Measurements from ENCODE around the gene RASGRP2. TPM values are rescaled to one million over a fixed set of nuclear protein-coding genes. Genes with fewer than 3 reads are reported as not detected.

The RASGRP2 gene
- total RNA-seq, 6 donors from 2014 or later, result 20.5 to 80.7 (median 33.9) TPM

GRCh38 chr11:64757549-64758329, 13.8 kb upstream of the RASGRP2 start:
- peaks cover 0 to 11% (median 5%) of the 10 kb centered on the region in 4 donors for H3K36me3 ChIP-seq
- WGBS, 2 donors, result 86% methylated on average over 9 to 19 of the region's 19 CpGs
- peaks cover 6 to 18% (median 9%) of the 10 kb centered on the region in 4 donors for H3K4me1 ChIP-seq
- ATAC-seq (ENCODE audit: low FRiP score in 2 of 2), result no peak
- no peak overlapping the region for H3K4me3 ChIP-seq
- peak in 1 of 2 donors; percentile 57 for DNase-seq
- H3K27me3 ChIP-seq, result no peaks in the 10 kb centered on the region
- H3K9me3 ChIP-seq, result no peaks in the 10 kb centered on the region
- TF ChIP-seq POLR2A (IDR thresholded peaks at IDR 0.05) (no peak), EP300 (IDR thresholded peaks at IDR 0.05) (no peak), POLR2AphosphoS5 (IDR thresholded peaks at IDR 0.05) (no peak)
- TF ChIP-seq, protein P1, sequence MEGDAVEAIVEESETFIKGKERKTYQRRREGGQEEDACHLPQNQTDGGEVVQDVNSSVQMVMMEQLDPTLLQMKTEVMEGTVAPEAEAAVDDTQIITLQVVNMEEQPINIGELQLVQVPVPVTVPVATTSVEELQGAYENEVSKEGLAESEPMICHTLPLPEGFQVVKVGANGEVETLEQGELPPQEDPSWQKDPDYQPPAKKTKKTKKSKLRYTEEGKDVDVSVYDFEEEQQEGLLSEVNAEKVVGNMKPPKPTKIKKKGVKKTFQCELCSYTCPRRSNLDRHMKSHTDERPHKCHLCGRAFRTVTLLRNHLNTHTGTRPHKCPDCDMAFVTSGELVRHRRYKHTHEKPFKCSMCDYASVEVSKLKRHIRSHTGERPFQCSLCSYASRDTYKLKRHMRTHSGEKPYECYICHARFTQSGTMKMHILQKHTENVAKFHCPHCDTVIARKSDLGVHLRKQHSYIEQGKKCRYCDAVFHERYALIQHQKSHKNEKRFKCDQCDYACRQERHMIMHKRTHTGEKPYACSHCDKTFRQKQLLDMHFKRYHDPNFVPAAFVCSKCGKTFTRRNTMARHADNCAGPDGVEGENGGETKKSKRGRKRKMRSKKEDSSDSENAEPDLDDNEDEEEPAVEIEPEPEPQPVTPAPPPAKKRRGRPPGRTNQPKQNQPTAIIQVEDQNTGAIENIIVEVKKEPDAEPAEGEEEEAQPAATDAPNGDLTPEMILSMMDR (IDR thresholded peaks at IDR 0.05), result no peak
- no peak overlapping the region for H3K27ac ChIP-seq

DNA sequence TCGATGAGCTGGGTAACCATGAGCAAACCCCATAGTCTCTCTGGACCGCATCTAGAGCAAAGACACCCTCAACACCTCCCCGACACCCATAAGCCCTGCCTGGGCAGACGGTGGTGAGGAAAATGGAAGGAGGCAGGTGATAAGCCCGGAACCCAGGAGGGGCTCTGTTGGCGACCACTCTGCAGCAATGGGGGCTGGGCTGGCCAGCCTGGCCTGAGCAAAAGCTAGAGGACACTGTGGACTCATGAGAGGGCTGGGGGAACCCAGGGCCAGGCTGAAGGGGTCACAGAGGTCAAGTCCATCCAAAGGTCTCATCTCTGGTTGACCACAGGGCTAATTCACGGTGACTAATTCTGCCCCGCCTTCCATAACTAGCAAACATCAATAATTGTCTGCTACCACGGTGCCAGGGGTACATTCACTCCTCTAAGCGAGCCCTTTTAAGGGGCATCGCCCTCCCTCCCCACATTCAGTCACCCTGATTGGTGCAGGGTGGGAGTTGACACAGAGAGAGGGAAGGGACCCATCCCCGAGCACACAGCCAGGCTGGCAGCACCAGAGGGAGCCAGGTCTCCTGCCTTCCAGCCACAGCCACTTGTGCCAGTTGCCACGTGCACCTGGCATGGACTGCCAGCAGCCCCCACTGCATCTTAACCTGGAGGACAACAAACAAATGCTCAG, 11.9 kb upstream of the RASGRP2 start:
- H3K36me3 ChIP-seq, result peaks cover 0 to 1% (median 0%) of the 10 kb centered on the region in 4 donors
- ATAC-seq (ENCODE audit: low FRiP score in 2 of 2) (no peak), DNase-seq (no peak)
- no peaks in the 10 kb centered on the region for H3K27me3 ChIP-seq
- TF ChIP-seq EP300 (IDR thresholded peaks at IDR 0.05), result no peak
- no peak for TF ChIP-seq POLR2AphosphoS5 (IDR thresholded peaks at IDR 0.05)
- TF ChIP-seq, protein P1 (IDR thresholded peaks at IDR 0.05), result no peak
- TF ChIP-seq POLR2A (IDR thresholded peaks at IDR 0.05), result no peak
- H3K4me1 ChIP-seq, result peaks cover 0 to 18% (median 8%) of the 10 kb centered on the region in 4 donors
- H3K27ac ChIP-seq, result no peak overlapping the region
- WGBS, 2 donors, result 92% methylated on average over 10 to 13 of the region's 13 CpGs
- no peak overlapping the region for H3K4me3 ChIP-seq
- H3K9me3 ChIP-seq, result no peaks in the 10 kb centered on the region

GRCh38 chr11:64754919-64755662, 11.1 kb upstream of the RASGRP2 start:
- no peak for DNase-seq

GRCh38 chr11:64754124-64754918, 10.4 kb upstream of the RASGRP2 start:
- Histone ChIP-seq H3K9me3 (no peaks in the 10 kb centered on the region), H3K4me1 (peaks cover 0 to 3% (median 1%) of the 10 kb centered on the region in 4 donors), H3K27ac (no peak overlapping the region), H3K36me3 (no peaks in the 10 kb centered on the region), H3K27me3 (no peaks in the 10 kb centered on the region), H3K4me3 (no peak overlapping the region)
- ATAC-seq (ENCODE audit: low FRiP score in 2 of 2) (no peak), DNase-seq (no peak)
- no peak for TF ChIP-seq POLR2A (IDR thresholded peaks at IDR 0.05)
- TF ChIP-seq POLR2AphosphoS5 (IDR thresholded peaks at IDR 0.05), result no peak
- 80 to 88% methylated on average over 23 to 26 of the region's 26 CpGs for WGBS, 2 donors

More at GRCh38 chr11:64754919-64755662, 11.1 kb upstream of the RASGRP2 start:
- no peak for TF ChIP-seq POLR2A (IDR thresholded peaks at IDR 0.05)
- TF ChIP-seq EP300 (IDR thresholded peaks at IDR 0.05), result no peak
- no peak for TF ChIP-seq POLR2AphosphoS5 (IDR thresholded peaks at IDR 0.05)
- TF ChIP-seq, protein P1 (IDR thresholded peaks at IDR 0.05), result no peak
- Histone ChIP-seq H3K27ac (no peak overlapping the region), H3K4me3 (no peak overlapping the region), H3K36me3 (no peaks in the 10 kb centered on the region), H3K9me3 (no peaks in the 10 kb centered on the region), H3K4me1 (peaks cover 0 to 11% (median 6%) of the 10 kb centered on the region in 4 donors), H3K27me3 (no peaks in the 10 kb centered on the region)
- 95% methylated on average over 13 to 19 of the region's 21 CpGs for WGBS, 2 donors
- no peak for ATAC-seq (ENCODE audit: low FRiP score in 2 of 2)

Measured in upper lobe of left lung (tissue), 6 donors.